Epithelial cell of prostate (primary cell): Measurements from ENCODE around the gene DPM2.

Experiments used
- DNase-seq: peaks from one replicate; pipeline ENCODE4 v3.0.0-alpha.2; 2011; ENCODE audit warnings: low read depth, low spot score
- H3K27ac ChIP-seq: fragments of 450-650 bp; 2 replicates; pipeline ENCODE4 v1.5.1; 2017; ENCODE audit warnings: mild to moderate bottlenecking

Gene DPM2

GRCh38 chr9:127959841-127960409, 22.3 kb upstream of the DPM2 start:
- DNase-seq: no peak
- H3K27ac ChIP-seq: peak overlapping the region; percentile 53

DNA sequence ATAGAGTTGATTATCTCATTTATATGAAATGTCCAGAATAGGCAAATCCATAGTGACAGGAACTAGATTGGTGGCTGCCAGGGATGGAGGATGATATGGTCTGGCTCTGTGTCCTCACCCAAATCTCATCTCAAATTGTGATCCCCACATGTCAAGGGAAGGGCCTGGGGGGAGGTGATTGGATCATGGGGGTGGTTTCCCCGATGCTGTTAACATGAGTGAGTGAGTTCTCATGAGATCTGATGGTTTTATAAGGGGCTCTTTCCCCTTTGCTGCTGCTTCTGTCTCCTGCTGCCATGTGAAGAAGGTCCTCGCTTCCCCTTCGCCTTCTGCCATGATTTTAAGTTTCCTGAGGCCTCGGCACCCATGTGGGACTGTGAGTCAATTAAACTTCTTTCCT, 21.7 kb upstream of the DPM2 start:
- H3K27ac ChIP-seq: no peak overlapping the region
- DNase-seq: no peak

DNA sequence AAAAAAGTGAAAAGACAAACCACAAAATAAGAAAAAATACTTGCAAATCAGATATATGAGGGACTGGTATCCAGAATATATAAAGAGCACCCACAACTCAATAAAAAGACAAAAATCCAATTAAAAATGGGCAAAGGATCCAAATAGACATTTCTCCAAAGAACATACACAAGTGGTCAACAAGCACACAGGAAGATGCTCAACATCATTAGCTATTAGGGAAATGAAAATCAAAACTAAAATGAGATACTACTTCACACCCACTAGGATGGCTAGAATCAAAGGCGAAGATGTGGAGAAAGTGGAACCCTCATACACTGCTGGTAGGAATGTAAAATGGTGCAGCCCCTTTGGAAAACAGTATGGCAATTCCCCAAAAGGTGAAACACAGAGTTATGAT, 21.1 kb upstream of the DPM2 start:
- DNase-seq: no peak
- H3K27ac ChIP-seq: no peak overlapping the region

- H3K27ac ChIP-seq: peak overlapping the region; percentile 77
- DNase-seq: peak; percentile 67
Measured at GRCh38 chr9:127955294-127956015, 17.8 kb upstream of the DPM2 start.

DNA sequence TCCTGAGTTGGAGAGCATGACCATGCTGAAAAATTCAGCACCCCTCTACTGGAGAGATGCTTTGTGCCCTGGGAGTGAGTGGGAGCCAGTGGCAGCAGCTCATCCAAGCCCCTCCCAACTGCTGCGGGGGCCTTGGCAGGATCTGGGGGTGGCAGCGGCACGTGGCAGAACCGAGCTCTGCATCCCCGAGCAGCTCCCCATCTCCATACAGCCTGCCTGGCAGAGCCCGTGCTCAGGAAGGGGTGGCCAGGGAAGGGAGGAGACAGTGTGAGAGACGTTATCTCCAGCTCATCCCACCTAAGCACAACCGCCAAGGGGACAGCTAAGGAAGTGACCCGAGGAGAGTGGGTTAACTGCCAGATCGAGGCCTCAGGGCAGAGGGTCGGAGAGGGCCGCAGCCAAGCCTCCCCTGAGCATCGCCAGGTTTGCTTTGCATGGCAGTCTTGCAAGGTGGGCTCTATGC, 17.2 kb upstream of the DPM2 start:
- DNase-seq: no peak
- H3K27ac ChIP-seq: peak overlapping the region; percentile 77

- H3K27ac ChIP-seq: no peak overlapping the region
- DNase-seq: no peak
Measured at GRCh38 chr9:127953768-127954505, 16.3 kb upstream of the DPM2 start.

DNA sequence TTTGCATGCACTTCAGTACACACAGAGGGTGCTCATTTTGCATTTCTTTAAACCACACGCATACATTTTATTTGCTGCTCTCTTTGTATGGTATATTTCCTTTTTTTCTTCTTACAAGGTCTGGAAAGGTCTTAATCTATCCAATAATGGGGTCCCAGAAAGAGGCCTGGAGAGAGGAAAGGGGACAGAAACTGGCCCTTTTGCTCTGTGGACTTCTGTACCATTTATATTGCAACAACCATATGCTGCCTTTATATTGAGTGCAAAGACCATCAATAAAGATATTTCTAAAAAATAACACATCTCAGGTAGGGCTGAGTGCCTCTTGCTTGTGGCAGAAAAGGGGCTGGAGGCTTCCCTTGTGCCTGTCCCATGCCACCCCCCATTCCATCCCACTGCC, 15.5 kb upstream of the DPM2 start:
- no peak for DNase-seq
- no peak overlapping the region for H3K27ac ChIP-seq

DNA sequence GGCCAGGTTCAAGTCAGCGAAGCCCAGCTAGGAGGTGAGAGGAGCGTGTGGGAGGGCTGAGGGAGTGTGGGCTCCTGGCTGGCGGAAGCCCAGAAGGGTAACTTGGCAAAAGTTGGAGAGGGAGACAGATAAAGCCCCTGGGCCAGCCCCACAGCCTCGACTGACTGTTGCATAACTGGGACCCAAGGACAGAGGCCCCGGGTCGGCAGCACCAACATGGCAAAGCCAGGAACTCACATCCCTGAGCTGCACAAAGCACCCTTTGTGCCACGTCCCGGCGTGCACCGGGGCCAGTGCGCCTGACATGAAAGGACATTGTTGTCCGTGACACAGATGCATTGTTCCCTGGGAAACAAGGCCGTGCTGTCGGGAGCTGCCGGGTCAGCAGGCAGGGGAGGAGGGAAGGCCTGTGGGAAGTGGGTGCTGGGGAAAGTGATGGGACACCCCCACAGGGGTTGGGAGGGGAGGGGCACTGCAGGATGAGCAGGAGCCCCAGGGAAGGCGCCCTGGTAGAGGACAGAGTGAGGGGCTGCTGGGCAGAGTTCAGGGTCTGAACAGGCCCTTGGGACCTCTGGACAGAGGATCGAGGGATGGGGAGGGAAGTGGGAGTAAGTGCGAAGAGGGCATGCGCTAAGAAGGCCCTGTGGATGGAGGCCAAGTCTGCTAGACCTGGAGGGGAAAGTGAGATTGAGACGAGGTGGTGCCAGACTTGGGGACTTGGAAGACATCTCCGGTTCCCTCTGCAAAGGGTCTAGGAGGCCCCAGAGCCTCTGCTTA, 13.0 kb upstream of the DPM2 start:
- no peak overlapping the region for H3K27ac ChIP-seq
- DNase-seq: no peak

GRCh38 chr9:127949827-127950512, 12.3 kb upstream of the DPM2 start:
- no peak for DNase-seq
- no peak overlapping the region for H3K27ac ChIP-seq

- H3K27ac ChIP-seq: no peak overlapping the region
Measured at GRCh38 chr9:127947841-127948710, 10.4 kb upstream of the DPM2 start.

DNA sequence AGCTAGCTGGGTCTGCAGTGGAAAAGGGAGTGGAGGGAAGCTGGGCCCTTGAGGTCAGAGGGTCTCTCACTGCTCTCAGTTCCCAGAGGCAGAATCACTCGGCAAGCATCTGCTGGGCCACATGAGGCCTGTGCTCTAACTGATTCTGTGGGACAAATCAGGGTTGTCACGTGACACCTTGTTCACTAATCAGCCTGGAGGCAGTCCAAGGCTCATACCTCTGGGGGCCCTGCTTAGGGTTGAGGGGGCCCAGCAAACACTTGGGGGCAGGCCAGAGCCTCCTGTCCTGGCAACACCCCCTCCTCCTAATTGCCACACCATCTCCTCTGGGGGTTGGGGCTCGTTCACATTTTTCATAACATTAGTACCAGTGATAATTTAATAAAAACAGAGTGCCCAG, 9.1 kb upstream of the DPM2 start:
- H3K27ac ChIP-seq: no peak overlapping the region
- no peak for DNase-seq

More at GRCh38 chr9:127947841-127948710, 10.4 kb upstream of the DPM2 start:
- no peak for DNase-seq

DNA sequence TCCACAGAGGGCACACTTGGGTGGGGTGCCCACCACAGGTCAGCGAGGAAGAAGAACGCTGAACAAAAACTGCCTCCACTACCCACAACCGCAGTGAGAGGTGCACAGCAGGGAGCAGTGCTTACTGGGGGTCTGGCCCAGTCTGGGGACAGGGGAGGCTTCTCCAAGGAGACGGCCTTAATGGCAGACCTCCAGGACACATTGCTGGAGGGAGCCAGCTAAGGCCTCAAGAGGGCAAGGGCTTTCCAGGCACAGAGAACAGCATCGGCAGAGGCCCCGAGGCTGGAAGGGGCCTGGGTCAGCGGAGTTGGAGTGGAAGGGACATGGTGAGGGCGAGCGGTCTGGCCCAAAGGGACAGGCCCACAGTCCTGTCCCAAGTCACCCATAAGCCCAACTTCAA, 8.3 kb upstream of the DPM2 start:
- no peak overlapping the region for H3K27ac ChIP-seq
- DNase-seq: no peak

DNA sequence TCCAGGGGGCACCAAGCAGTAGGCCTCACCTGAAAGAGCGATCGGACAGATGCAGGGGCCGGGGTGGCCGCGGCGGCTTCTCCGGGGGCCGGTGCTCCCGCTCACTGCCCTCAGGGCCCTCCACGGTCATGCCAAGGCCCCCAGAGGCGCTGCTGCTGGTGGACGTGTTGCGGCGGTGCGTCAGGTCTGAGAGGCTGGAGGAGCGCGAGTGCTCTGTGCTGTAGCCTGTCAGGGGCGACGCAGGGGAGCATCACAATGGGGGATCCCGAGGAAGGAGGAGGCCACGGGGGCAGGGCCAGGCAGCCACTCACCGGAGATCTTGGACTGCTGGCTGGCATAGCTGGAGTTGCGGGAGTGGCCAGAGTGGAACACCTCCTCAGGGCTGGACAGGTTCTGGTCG, 7.7 kb upstream of the DPM2 start:
- DNase-seq: no peak
- no peak overlapping the region for H3K27ac ChIP-seq

DNA sequence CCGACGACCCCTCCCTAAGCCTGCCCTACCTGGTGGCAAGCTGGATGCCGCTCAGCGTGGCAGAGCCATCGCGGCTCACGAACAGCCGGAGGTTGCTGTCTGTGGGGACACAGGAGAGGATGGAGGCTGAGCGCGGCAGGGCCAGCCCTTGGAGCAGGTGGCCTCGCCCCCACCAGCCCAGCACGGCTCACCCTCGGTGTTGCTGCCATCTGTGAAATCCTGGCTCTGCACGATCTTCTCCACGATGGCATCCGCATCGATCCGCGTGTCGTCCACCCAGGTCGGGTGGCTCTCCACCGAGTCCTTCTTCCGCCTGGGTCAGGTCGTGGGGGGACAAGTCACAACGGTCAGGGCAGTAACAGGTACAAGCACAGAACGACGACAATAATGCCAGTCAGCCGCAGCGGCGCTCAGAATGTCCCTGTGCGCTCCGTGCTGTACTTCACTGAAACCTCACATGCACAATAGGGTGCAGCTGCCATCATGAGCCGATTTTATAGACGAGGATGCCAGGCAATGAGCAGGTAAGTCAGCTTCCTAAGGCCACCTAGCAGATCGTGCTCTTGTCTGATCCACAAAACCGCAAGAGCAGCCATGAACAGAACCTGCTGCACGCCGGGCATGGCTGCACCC, 7.0 kb upstream of the DPM2 start:
- no peak for DNase-seq
- H3K27ac ChIP-seq: no peak overlapping the region

GRCh38 chr9:127943731-127944144, 6.1 kb upstream of the DPM2 start:
- H3K27ac ChIP-seq: no peak overlapping the region
- DNase-seq: no peak

- no peak overlapping the region for H3K27ac ChIP-seq
- DNase-seq: no peak
Measured at GRCh38 chr9:127943011-127943662, 5.5 kb upstream of the DPM2 start.

GRCh38 chr9:127942216-127943010, 4.8 kb upstream of the DPM2 start:
- no peak for DNase-seq
- H3K27ac ChIP-seq: no peak overlapping the region

- H3K27ac ChIP-seq: no peak overlapping the region
- DNase-seq: no peak
Measured at GRCh38 chr9:127941961-127942215, 4.2 kb upstream of the DPM2 start.
